HG02798 (cell line): ENCODE measurements around the gene RHBDF2.

ENCODE experiments used
- ATAC-seq: cut with Tn5 transposase; IDR thresholded peaks from one replicate; pipeline ENCODE4 v1.9.1; 2021; ENCODE audit warnings: mild to moderate bottlenecking; ENCODE audit not compliant: unreplicated experiment, poor library complexity

RHBDF2 gene

GRCh38 chr17:76501018-76501826 is at the start of gene RHBDF2:
RHBDF2 (minus strand) TSS chr17:76501423; CDS start chr17:76481524, 19,899 bp downstream.
- ATAC-seq, result peak; percentile 84

DNA sequence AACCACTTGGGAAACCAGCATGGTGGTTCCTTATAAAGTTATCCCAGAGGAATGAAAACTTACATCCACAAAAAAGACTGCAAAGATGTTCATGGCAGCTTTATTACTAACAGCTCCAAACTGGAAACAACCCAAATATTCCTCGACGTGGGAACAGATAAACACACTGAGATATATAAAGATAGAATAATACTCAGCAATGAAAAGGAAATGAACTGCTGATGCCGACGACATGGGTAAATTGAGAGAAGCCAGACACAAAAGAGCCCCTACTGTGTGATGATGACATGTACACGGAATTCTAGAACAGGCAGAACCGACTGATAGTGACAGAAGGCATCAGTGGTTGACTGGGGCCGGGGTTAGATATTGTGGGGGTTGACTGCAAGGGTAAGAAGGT is 48.3 kb upstream of the RHBDF2 start:
- no peak for ATAC-seq

- no peak for ATAC-seq
Measured at GRCh38 chr17:76549215-76549518, 47.9 kb upstream of the RHBDF2 start.

DNA sequence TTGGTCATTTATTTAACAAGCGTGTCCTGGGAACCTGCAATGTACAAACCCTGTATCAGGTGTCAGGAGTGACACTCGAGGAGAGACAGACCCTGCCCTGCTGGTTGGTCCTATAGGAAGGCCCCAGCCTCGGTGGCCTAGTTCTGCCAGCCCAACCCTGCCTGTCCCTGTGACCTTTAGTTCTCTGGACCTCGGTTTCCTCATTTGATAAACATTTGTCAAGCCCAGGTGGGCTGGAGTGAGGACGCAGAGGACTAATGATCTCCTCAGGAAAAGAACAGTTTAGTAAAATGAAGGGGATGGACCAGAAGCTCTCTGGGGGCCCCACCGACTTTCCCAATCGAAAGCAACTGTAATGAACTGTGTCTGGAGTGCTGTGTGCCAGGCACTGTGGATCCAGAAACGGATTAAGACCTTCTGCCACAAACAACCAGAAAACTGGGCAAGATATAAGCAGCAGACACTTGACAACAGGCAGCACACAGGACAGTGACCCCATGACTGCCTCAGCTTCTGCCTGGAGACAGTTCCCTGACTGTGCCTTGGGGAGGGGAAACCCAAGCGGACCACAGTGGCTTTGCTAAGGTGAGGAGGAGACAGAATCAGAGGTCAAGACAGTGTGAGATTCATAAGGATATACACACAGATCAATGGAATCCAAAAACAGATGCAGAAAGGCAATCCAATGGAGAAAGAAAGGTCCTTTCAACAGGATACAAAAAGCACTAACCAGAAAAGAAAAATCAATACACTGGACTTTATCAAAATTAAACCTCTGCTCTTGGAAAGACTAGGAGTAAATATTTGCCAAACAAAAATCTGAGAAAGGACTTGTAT is 47.4 kb upstream of the RHBDF2 start:
- no peak for ATAC-seq

- peak; percentile 9 for ATAC-seq
Measured at GRCh38 chr17:76547642-76548202, 46.5 kb upstream of the RHBDF2 start.

- ATAC-seq, result peak; percentile 50
Measured at GRCh38 chr17:76547183-76547641, 46.0 kb upstream of the RHBDF2 start.

DNA sequence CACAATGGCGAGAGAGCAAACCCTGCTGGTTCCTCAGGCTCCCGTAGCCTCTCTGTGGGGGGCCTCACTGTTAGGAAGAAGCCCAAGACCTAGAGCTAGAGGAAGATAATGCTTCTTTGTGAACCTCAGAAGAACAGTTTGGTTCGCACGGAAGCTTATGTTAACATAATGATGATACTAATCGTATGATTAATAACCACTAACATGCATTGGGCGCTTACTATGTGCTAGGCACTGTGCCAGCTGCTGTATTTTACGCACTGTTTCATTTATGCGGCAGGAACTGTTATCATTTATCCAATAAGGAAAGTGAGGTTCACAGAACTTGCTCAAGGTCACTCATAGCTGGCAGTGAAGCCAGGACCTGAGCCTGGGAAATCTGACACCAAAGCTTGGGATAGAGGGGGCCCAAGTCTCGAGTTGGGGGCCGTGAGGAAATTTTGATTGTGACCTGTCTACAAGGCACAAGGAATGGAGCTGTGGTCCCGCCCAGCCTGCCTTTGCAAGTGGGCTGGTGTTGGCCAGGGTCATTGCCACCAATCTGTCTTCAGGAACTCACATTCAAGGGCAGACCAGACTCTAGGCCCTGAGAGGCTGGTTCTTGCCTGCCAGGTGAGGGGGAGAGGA is 45.4 kb upstream of the RHBDF2 start:
- ATAC-seq, result no peak

DNA sequence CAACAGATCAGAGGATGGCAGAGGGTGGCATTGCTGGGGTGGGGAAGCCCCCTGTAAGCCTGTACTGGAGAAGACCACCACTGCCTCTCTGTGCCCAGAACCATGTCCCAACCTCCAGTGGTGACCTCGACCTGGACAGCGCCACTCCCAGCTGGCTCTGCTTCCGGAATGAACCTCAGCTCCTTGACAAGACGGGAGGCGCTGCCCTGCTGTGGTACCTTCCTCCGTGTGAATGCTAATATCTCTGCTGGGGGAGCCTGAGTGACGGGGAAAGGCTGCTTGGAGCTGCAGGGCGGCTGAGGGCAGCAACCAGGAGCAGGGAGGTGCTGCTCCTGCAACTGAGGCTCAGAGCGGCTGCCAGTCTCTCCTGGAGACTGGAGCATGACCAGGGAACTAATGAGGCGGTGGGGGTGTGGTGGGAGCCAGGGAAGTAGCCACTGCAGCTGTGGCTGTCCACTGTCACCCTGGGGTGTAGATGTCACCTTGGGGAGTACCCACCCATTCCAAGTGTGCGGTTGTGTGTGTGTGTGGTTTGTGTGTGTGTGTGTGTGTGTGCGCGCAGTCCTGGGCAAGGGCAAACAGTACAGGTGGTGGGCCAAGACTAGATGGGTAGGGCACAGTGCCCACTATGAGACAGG is 44.8 kb upstream of the RHBDF2 start:
- ATAC-seq, result no peak

DNA sequence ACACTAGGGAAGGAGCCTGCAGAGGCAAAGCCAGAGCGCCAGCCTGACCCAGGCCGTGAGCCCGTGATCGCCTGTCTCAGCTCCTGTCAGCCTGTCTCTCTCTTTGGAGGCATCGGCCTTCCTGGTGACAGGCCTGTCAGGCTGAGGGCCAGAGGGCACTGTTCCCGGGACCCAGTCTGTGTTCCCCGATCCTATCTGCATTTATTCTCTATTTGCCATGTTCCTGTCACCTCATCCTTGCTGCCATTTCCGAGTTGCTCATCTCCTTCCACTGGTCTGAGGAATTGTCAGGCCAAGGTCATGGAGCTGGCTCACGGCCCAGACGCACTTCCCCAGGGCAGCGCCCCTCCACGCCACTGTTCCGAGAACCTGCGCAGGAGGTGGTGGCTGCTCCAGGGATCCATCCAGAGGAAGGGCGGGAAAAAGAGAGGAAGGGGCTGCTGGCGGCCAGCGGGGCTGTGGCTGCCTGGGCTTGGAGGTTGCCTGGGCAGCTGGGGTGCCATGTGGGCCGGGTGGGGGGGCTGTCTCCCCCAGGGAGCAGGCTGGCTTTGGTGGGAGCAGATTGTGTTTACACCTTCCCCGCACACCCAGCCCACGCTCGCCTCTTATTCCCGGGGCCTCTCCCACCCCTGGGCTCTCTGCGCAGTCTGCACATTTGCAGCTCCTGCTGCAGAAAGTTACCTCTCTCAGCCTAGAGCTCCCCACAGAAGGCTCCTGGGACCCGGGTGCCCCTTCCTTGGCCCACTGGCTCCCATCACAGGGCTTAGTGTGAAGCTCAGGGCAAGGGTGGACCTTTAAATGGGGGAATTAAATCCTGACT is 43.5 kb upstream of the RHBDF2 start:
- no peak for ATAC-seq

GRCh38 chr17:76543826-76544545 is 42.8 kb upstream of the RHBDF2 start:
- no peak for ATAC-seq

DNA sequence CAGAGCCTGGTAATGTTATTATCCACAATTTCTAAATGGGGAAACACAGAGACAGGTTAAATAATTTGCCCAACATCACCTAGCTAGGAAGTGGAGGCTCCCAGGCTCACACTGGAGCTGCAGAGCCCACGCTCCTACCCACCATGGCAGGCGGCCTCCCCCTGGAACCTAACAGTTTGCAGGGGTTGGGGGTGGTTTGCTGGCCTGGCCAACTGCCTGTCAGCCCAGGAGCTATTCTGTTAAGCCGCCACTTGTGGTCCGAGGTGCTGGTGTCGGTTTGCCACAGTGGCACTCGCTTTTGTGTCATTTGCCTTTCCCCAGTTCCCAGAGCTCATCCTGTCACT is 42.2 kb upstream of the RHBDF2 start:
- no peak for ATAC-seq

GRCh38 chr17:76542984-76543383 is 41.8 kb upstream of the RHBDF2 start:
- no peak for ATAC-seq

- no peak for ATAC-seq
Measured at GRCh38 chr17:76542566-76542971, 41.3 kb upstream of the RHBDF2 start.

DNA sequence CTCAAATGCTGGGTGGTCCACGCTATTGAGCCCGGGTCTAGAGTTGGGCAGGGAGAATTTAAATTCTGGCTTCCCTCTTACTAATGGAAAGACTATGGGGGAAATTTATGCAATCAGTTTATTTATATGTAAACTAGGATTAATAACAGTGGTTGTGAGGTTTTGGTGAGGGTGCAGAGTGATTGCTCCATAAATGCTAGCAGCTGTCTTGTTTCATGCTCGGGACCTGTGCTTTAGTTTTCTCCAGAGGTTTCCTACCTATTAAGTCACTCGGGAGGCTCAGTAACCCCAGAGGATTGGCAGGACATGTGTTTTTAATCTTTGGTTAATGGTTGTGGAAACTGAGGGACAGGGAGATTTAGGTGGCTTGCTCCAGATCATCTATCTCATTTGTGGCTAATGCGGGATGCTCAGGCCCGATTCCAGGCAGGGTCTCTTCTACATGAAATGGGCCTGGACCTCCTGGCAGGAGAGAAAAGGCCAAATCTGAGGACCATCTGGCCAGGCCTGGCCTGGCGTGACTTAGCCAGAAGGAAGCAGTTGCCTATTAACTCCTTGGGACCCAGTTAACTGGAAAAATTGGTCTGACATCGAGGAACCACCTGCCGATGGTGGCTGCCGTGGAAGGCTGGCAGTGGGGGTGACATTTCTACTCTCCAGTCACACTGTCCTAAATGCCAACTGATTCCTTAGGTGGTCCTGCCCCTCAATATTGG is 40.7 kb upstream of the RHBDF2 start:
- ATAC-seq, result no peak

DNA sequence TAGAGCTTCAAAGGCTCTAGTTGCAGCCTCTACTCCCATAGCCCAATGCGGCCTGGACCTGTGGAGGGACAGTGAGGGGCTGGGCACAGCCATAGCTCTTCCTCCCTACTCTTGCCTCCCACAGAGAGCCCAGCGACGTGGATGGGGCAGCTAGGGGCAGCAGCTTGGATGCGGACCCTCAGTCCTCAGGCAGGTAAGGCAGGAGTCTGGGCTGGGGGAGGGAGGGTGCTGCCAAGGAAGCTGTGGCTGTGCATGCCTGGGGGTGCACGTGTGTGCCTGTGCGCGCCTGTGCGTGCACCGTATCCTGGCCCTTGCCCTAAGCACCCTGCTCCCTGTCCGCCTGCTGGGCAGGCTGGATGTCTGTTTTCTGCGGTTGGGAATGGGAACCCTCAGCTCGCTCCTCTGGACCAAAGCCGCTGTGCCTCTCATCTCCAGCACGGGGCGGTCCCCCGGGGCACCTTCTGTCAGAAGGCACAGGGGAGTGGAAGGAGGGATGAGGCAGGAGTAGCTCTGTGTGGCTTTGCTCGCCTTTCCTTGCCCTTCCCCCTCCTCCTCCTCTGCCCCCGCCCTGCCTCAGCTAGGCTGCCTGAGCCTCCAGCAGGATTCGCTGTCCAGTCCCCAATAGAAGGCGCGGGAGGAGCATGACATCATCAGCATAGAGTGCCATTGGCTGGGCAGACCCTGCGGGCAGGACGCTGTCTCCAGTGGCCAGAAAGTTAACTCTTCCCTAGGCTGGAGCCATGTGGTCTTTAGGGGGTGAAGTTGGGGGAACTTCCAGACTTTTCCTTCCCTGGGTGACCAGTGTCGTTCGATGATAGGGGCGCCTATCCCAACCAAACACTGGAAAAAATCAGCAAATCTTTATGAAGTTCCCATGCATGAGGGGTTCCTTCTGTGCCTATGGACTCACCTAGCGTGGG is 39.4 kb upstream of the RHBDF2 start:
- no peak for ATAC-seq

DNA sequence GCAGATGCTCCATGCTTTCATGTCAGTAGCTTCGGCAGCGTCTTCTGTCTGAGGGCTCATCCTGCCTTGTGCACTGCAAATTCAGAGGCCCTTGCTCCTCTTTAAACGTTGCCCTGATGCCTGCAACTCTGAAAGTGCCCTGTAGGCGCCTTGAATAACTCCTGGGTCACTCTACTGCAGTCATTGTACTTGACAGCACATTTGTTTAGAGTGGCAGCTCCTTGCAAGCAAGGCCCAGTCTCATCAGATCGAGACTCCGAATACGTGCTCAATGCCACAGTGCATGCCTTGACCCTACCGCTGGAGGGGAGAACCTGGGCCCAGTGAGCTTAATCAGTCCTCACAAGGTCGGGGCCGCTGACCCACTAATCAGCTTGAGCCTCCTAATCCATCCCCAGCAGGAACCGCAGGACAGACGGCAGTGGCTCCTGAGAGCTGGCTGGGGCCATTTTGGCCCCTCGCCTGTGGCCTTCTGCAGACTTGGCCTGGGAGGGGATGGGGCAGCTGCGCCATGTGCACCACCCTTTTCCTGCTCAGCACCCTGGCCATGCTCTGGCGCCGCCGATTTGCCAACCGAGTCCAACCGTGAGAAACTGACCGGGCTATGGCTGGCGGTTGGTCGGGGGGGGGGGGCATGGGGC is 38.5 kb upstream of the RHBDF2 start, which contains the start of gene PRCD:
Gene PRCD (plus strand): TSS at position 414 of the 641 bp plus-strand sequence. CDS start 98 bp downstream, at position 512.
- no peak for ATAC-seq
